ENCODE results near the gene ARFIP2. TPM values are rescaled to one million over a fixed set of nuclear protein-coding genes. Genes with fewer than 3 reads are reported as not detected.

Gene ARFIP2
- total RNA-seq, 5 donors from 2014 or later (not counting 1 experiment from before 2014, with no cell fraction given) = 47.3 to 61.9 (median 50.0) TPM

- DNase-seq (no peak), ATAC-seq (replicated peaks in 1 of 4) (no peak)
- ChIA-PET POLR2A (no interaction called here), CTCF (no interaction called here)
- Mint-ChIP-seq H3K4me1 (no peaks in the 10 kb centered on the region), H3K27me3 (no peaks in the 10 kb centered on the region), H3K9me3 (no peaks in the 10 kb centered on the region), H3K4me3 (no peak overlapping the region), H3K27ac (no peak overlapping the region), H3K36me3 (peaks cover 5% of the 10 kb centered on the region)
- Histone ChIP-seq H3K4me3 (ENCODE audit: control insufficient read depth in 1 of 2, extremely low read depth in 1 of 2, low read length in 1 of 2) (no peak overlapping the region), H3K9me3 (no peaks in the 10 kb centered on the region), H3K27me3 (replicated peaks in 1 of 2; ENCODE audit: control insufficient read depth in 2 of 2, extremely low read depth in 1 of 2, insufficient read depth in 2 of 2, low read length in 1 of 2) (no peaks in the 10 kb centered on the region), H3K4me1 (ENCODE audit: control insufficient read depth in 1 of 2, extremely low read depth in 1 of 2, insufficient read depth in 2 of 2, low read length in 2 of 2) (peaks cover 0 to under 1% of the 10 kb centered on the region in 2 experiments), H3K36me3 (ENCODE audit: control insufficient read depth in 2 of 2, extremely low read depth in 1 of 2, insufficient read depth in 1 of 2, low read length in 1 of 2) (peaks cover 6 to 18% of the 10 kb centered on the region in 2 donors), H3K27ac (ENCODE audit: low read length) (no peak overlapping the region)
- no CpG with 5 or more reads among the region's 3 CpGs for WGBS (ENCODE audit: insufficient coverage)
These were observed 32.6 kb downstream of the ARFIP2 start for GRCh38 chr11:6448574-6448973.

GRCh38 chr11:6443269-6444003 lies 37.7 kb downstream of the ARFIP2 start:
- 7% methylated on average over 3 of the region's 5 CpGs for WGBS (ENCODE audit: insufficient coverage)
- Histone ChIP-seq H3K4me1 (ENCODE audit: control insufficient read depth in 1 of 2, extremely low read depth in 1 of 2, insufficient read depth in 2 of 2, low read length in 2 of 2) (peaks cover 13 to 19% of the 10 kb centered on the region in 2 experiments), H3K27me3 (replicated peaks in 1 of 2; ENCODE audit: control insufficient read depth in 2 of 2, extremely low read depth in 1 of 2, insufficient read depth in 2 of 2, low read length in 1 of 2) (no peaks in the 10 kb centered on the region), H3K27ac (ENCODE audit: low read length) (no peak overlapping the region), H3K36me3 (ENCODE audit: control insufficient read depth in 2 of 2, extremely low read depth in 1 of 2, insufficient read depth in 1 of 2, low read length in 1 of 2) (no peaks in the 10 kb centered on the region), H3K4me3 (ENCODE audit: control insufficient read depth in 1 of 2, extremely low read depth in 1 of 2, low read length in 1 of 2) (no peak overlapping the region), H3K9me3 (no peaks in the 10 kb centered on the region)
- POLR2A ChIA-PET = interaction anchor here in 1 of 2 donors (1.1 kb wide), 1 partner anchor 64 kb away, joined by 3 read pairs; no protein-coding TSS in a partner anchor
- Mint-ChIP-seq H3K4me1 (peaks cover 0 to 3% (median 2%) of the 10 kb centered on the region in 3 donors), H3K4me3 (no peak overlapping the region), H3K27ac (no peak overlapping the region), H3K36me3 (no peaks in the 10 kb centered on the region), H3K27me3 (no peaks in the 10 kb centered on the region), H3K9me3 (no peaks in the 10 kb centered on the region)
- CTCF ChIA-PET = interaction anchor here (0.5 to 5.6 kb wide), 32 partner anchors 9 to 500 kb away, joined by 3 to 261 read pairs (median 4); partner anchors contain the start of genes APBB1 (in 2 of the 2), MRPL17 (in 1 of the 2) and SMPD1 (in 1 of the 2)
- DNase-seq (peak in 33 of 35 experiments; percentile 20 to 79 (median 48)), ATAC-seq (replicated peaks in 1 of 4) (peak; percentile 83 to 92 (median 84))

DNA sequence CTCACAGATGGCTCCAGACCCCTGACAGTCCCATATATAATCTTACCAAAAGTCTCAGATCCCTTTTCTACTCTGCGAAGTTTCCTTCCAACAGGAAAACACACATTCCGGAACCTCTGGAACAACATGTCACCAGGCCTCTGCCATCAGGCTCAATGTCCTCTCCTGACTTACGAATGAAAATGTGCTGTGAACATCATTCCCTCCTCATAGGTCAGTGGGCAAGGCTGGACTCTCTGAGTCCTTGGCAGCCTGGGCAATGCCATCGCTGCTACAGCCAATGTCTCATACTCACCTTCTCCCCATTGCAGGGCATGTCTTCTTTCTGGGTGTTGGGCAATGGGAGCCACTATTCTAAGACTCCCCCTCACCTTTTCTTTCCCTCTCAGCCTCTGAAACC lies 38.7 kb downstream of the ARFIP2 start:
- DNase-seq (no peak), ATAC-seq (replicated peaks in 1 of 4) (no peak)
- Mint-ChIP-seq H3K27me3 (no peaks in the 10 kb centered on the region), H3K4me3 (no peak overlapping the region), H3K27ac (no peak overlapping the region), H3K4me1 (peaks cover 0 to 3% (median 2%) of the 10 kb centered on the region in 3 donors), H3K9me3 (no peaks in the 10 kb centered on the region), H3K36me3 (no peaks in the 10 kb centered on the region)
- Histone ChIP-seq H3K27me3 (replicated peaks in 1 of 2; ENCODE audit: control insufficient read depth in 2 of 2, extremely low read depth in 1 of 2, insufficient read depth in 2 of 2, low read length in 1 of 2) (no peaks in the 10 kb centered on the region), H3K27ac (ENCODE audit: low read length) (no peak overlapping the region), H3K9me3 (no peaks in the 10 kb centered on the region), H3K4me1 (ENCODE audit: control insufficient read depth in 1 of 2, extremely low read depth in 1 of 2, insufficient read depth in 2 of 2, low read length in 2 of 2) (peaks cover 23 to 29% of the 10 kb centered on the region in 2 experiments), H3K4me3 (ENCODE audit: control insufficient read depth in 1 of 2, extremely low read depth in 1 of 2, low read length in 1 of 2) (no peak overlapping the region), H3K36me3 (ENCODE audit: control insufficient read depth in 2 of 2, extremely low read depth in 1 of 2, insufficient read depth in 1 of 2, low read length in 1 of 2) (no peaks in the 10 kb centered on the region)
- ChIA-PET POLR2A (no interaction called here), CTCF (interaction anchor here (0.8 to 5.6 kb wide), 7 partner anchors 15 to 63 kb away, joined by 3 to 261 read pairs (median 7); partner anchors contain the start of gene APBB1 (in 2 of the 2))
- 97% methylated on average over 3 of the region's 4 CpGs for WGBS (ENCODE audit: insufficient coverage)

- ATAC-seq (replicated peaks in 1 of 4) (no peak), DNase-seq (no peak)
- Mint-ChIP-seq H3K4me3 (no peak within 1 kb of the TSS), H3K4me1 (peaks cover 2 to 3% (median 2%) of the 10 kb centered on the region in 3 donors), H3K27me3 (no peaks in the 10 kb centered on the region), H3K27ac (no peak within 1 kb of the TSS), H3K9me3 (no peaks in the 10 kb centered on the region), H3K36me3 (no peaks in the 10 kb centered on the region)
- CTCF ChIA-PET = interaction anchor here (0.6 to 5.1 kb wide), 10 partner anchors 14 to 1314 kb away, joined by 3 to 61 read pairs (median 4); no protein-coding TSS in a partner anchor
- peaks cover 23 to 32% of the 10 kb centered on the region in 2 experiments for H3K4me1 ChIP-seq (ENCODE audit: control insufficient read depth in 1 of 2, extremely low read depth in 1 of 2, insufficient read depth in 2 of 2, low read length in 2 of 2)
- POLR2A ChIA-PET = no interaction called here
- no peak within 1 kb of the TSS for H3K4me3 ChIP-seq (ENCODE audit: control insufficient read depth in 1 of 2, extremely low read depth in 1 of 2, low read length in 1 of 2)
- H3K9me3 ChIP-seq = no peaks in the 10 kb centered on the region
- no peak within 1 kb of the TSS for H3K27ac ChIP-seq (ENCODE audit: low read length)
- no peaks in the 10 kb centered on the region for H3K36me3 ChIP-seq (ENCODE audit: control insufficient read depth in 2 of 2, extremely low read depth in 1 of 2, insufficient read depth in 1 of 2, low read length in 1 of 2)
- 85% methylated on average over 2 of the region's 3 CpGs for WGBS (ENCODE audit: insufficient coverage)
- no peaks in the 10 kb centered on the region for H3K27me3 ChIP-seq (replicated peaks in 1 of 2; ENCODE audit: control insufficient read depth in 2 of 2, extremely low read depth in 1 of 2, insufficient read depth in 2 of 2, low read length in 1 of 2)
These were observed 40.2 kb downstream of the ARFIP2 start, which contains the start of gene HPX for GRCh38 chr11:6440906-6441358. Gene HPX, minus strand, starts transcription at chr11:6440987. Its CDS starts 24 bp downstream, at chr11:6440963.

- no peaks in the 10 kb centered on the region for H3K9me3 ChIP-seq
- no peaks in the 10 kb centered on the region for H3K36me3 Mint-ChIP-seq
- 9% methylated on average over 1 of the region's 1 CpG for WGBS (ENCODE audit: insufficient coverage)
- H3K27ac ChIP-seq (ENCODE audit: low read length) = no peak overlapping the region
- H3K36me3 ChIP-seq (ENCODE audit: control insufficient read depth in 2 of 2, extremely low read depth in 1 of 2, insufficient read depth in 1 of 2, low read length in 1 of 2) = no peaks in the 10 kb centered on the region
- H3K4me1 Mint-ChIP-seq = peaks cover 2 to 6% (median 3%) of the 10 kb centered on the region in 3 donors
- POLR2A ChIA-PET = no interaction called here
- H3K4me3 Mint-ChIP-seq = no peak overlapping the region
- H3K9me3 Mint-ChIP-seq = no peaks in the 10 kb centered on the region
- H3K4me3 ChIP-seq (ENCODE audit: control insufficient read depth in 1 of 2, extremely low read depth in 1 of 2, low read length in 1 of 2) = no peak overlapping the region
- peaks cover 23 to 32% of the 10 kb centered on the region in 2 experiments for H3K4me1 ChIP-seq (ENCODE audit: control insufficient read depth in 1 of 2, extremely low read depth in 1 of 2, insufficient read depth in 2 of 2, low read length in 2 of 2)
- CTCF ChIA-PET = interaction anchor here (0.5 to 5.1 kb wide), 5 partner anchors 21 to 146 kb away, joined by 3 to 61 read pairs (median 3); no protein-coding TSS in a partner anchor
- no peaks in the 10 kb centered on the region for H3K27me3 ChIP-seq (replicated peaks in 1 of 2; ENCODE audit: control insufficient read depth in 2 of 2, extremely low read depth in 1 of 2, insufficient read depth in 2 of 2, low read length in 1 of 2)
- H3K27me3 Mint-ChIP-seq = no peaks in the 10 kb centered on the region
- ATAC-seq (replicated peaks in 1 of 4) = peak in 3 of 4 experiments; percentile 17 to 66 (median 37)
- DNase-seq = peak in 18 of 35 experiments; percentile 13 to 67 (median 24)
- H3K27ac Mint-ChIP-seq = no peak overlapping the region
These were observed 42.1 kb downstream of the ARFIP2 start for GRCh38 chr11:6438979-6439571.

DNA sequence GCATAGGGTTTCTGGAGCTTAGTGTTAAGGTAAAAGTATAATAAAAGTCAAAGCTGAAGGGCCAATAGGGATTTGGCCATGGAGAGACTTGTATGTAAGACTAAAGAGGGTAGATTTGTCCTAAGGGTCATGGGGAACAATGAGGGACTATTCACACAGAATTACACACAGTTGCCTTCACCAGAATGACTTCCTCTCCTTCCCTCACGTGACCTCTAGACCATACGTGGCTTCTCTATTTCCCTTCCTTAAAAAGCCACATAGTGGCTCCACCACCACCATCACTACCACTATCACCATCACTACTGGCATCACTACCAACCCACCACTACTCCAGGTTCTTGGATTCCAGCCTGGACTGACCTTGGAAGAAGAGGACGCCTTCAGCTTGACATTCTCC lies 43.1 kb downstream of the ARFIP2 start:
- Histone ChIP-seq H3K9me3 (no peaks in the 10 kb centered on the region), H3K4me3 (ENCODE audit: control insufficient read depth in 1 of 2, extremely low read depth in 1 of 2, low read length in 1 of 2) (no peak overlapping the region), H3K27ac (ENCODE audit: low read length) (no peak overlapping the region), H3K4me1 (ENCODE audit: control insufficient read depth in 1 of 2, extremely low read depth in 1 of 2, insufficient read depth in 2 of 2, low read length in 2 of 2) (peaks cover 21 to 26% of the 10 kb centered on the region in 2 experiments), H3K27me3 (replicated peaks in 1 of 2; ENCODE audit: control insufficient read depth in 2 of 2, extremely low read depth in 1 of 2, insufficient read depth in 2 of 2, low read length in 1 of 2) (no peaks in the 10 kb centered on the region), H3K36me3 (ENCODE audit: control insufficient read depth in 2 of 2, extremely low read depth in 1 of 2, insufficient read depth in 1 of 2, low read length in 1 of 2) (no peaks in the 10 kb centered on the region)
- WGBS (ENCODE audit: insufficient coverage) = 8% methylated on average over 2 of the region's 3 CpGs
- H3K4me1 Mint-ChIP-seq = peaks cover 2 to 7% (median 3%) of the 10 kb centered on the region in 3 donors
- H3K36me3 Mint-ChIP-seq = no peaks in the 10 kb centered on the region
- POLR2A ChIA-PET = interaction anchor here in 1 of 2 donors (1.1 kb wide), 1 partner anchor 48 kb away, joined by 3 read pairs; the partner anchor contains the start of gene SMPD1
- CTCF ChIA-PET = interaction anchor here in 1 of 2 donors (0.8 to 5.1 kb wide), 3 partner anchors 19 to 59 kb away, joined by 3 to 61 read pairs (median 3); partner anchors contain the start of gene APBB1
- no peaks in the 10 kb centered on the region for H3K9me3 Mint-ChIP-seq
- peak in 3 of 4 experiments; percentile 56 to 78 (median 69) for ATAC-seq (replicated peaks in 1 of 4)
- DNase-seq = peak in 2 of 35 experiments; percentile 12 to 27
- H3K4me3 Mint-ChIP-seq = no peak overlapping the region
- H3K27me3 Mint-ChIP-seq = no peaks in the 10 kb centered on the region
- H3K27ac Mint-ChIP-seq = no peak overlapping the region
